Esophagus squamous epithelium (tissue), 4 donors: ENCODE measurements around the gene ZCCHC7.

Source experiments
- CTCF ChIP-seq, 6 experiments: fragments of 450-650 bp in 4 of 6; fragments of 200-600 bp in 2 of 6; sonication (generic) in 2 of 6; IDR thresholded peaks; one replicate each; pipeline ENCODE4 v1.5.1; 2016 to 2019; ENCODE audit warnings: antibody characterized with exemption in 6 of 6, mild to moderate bottlenecking in 4 of 6, moderate library complexity in 4 of 6
- POLR2A ChIP-seq, 4 donors: fragments of 450-650 bp; IDR thresholded peaks; one replicate each; pipeline ENCODE4 v1.6.1; 2017; ENCODE audit warnings: antibody characterized with exemption in 4 of 4, mild to moderate bottlenecking in 4 of 4, moderate library complexity in 3 of 4

GRCh38 chr9:37332578-37332977 lies 212.2 kb downstream of the ZCCHC7 start:
- TF ChIP-seq POLR2A (IDR thresholded peaks at IDR 0.05): no peak
- TF ChIP-seq CTCF (IDR thresholded peaks at IDR 0.05): no peak
